Embryonic facial prominence (tissue), 1 donor: ENCODE results near the gene TRIM64C.
"Not testable (repeated sequence)": the region's sequence is repeated elsewhere in the genome, so short reads cannot be mapped to it uniquely, and the experiment has no call there.

Experiments
- DNase-seq: peaks from one replicate; pipeline ENCODE4 v3.0.0-alpha.2; 2016; ENCODE audit errors: extremely low spot score

Gene TRIM64C, protein sequence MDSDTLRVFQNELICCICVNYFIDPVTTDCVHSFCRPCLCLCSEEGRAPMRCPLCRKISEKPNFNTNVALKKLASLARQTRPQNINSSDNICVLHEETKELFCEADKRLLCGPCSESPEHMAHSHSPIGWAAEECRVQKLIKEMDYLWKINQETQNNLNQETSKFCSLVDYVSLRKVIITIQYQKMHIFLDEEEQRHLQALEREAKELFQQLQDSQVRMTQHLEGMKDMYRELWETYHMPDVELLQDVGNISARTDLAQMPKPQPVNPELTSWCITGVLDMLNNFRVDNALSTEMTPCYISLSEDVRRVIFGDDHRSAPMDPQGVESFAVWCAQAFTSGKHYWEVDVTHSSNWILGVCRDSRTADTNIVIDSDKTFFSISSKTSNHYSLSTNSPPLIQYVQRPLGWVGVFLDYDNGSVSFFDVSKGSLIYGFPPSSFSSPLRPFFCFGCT

DNA sequence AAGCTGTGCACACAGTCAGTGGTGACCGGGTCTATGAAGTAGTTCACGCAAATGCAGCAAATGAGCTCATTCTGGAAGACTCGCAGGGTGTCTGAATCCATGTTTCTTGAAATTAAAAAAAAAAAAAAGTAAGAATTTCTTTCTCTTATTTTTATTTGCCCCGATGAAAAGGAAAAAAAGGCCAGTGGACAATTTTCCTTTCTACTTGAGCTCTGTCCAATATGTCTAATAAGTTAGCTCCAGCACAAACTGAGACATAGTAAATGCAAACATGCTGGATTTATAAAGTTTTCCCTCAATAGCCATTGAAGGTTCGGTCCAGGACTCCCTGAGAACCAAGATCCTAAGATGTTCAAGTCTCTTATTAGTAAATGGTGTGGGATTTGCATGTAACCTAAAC lies at the start of gene TRIM64C:
Gene TRIM64C (minus strand): TSS at position 101 of the 400 bp plus-strand sequence. CDS start 0 bp downstream, at position 101.
- not testable (repeated sequence) for DNase-seq

DNA sequence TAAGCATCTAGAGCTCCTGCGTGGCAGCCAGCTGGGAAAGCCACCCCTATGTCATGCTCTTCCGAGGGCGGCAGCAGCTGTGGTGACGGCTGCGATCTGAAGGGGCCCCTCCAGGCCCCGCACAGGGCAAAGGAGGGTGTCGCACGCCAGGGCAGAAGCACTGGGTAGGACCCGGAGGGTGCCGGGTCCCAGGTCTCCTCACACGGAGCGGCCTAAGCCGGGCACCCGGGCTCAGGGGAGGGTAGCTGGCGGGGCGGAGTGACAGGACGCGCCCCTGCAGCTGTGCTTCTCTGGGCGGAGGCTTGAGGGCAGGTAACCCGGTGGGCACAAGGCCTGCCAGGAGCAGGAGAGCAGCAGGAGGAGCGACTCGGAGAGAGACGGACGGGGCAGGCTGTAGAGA lies 43.4 kb upstream of the TRIM64C start:
- DNase-seq, result not testable (repeated sequence)

DNA sequence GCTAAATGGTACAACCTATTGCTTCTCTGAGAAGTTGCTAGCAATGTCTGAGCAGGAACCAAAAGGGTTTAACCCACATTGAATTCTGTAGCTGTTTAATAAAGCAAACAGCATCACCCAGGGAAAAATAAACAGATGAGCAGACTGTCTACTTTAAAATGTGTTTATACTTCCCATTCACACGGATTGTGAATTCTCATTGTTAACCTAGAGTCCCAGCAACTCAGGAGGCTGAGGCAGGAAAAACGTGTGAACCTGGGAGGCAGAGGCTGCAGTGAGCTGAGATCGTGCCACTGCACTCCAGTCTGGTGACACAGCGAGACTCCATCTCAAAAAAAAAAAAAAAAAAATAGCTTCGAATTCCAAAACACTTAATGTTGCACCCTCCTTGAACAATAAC lies 11.0 kb upstream of the TRIM64C start:
- DNase-seq, result not testable (repeated sequence)

DNA sequence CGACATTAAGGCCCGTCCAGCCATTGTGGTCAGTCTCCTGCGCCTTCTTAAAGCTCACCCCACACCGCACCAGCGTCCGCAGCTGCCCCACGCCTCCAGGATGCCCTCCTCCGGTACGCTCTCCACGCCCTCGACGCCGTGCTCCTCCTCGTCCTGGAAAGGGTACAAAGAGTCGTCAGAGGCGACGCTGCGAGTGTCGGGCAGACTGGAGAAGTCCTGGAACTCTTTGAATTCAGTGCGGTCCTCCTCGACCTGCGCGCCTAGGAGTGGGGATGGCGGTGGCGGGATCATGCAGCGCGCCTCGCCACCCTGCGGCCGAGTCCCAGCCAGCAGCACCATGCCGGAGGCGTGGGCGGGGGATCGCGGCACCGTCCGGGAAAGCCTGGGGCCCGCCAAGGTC lies 9.1 kb downstream of the TRIM64C start:
- DNase-seq, result not testable (repeated sequence)

GRCh38 chr11:49048229-49048628 lies 10.7 kb downstream of the TRIM64C start:
- DNase-seq, result not testable (repeated sequence)

GRCh38 chr11:49028523-49028922 lies 30.4 kb downstream of the TRIM64C start, which contains the start of gene TRIM49B:
TRIM49B (plus strand) TSS chr11:49028823; CDS start chr11:49031600, 2,777 bp downstream.
- DNase-seq, result not testable (repeated sequence)
